HepG2 (cell line): Measurements from ENCODE around the gene MGMT. TPM values are rescaled to one million over a fixed set of nuclear protein-coding genes. Genes with fewer than 3 reads are reported as not detected.
A peak's percentile ranks its signal among the peaks of the same experiment; 100 is the strongest.

Experiments used
- ATAC-seq: fragments of 200-7000 bp; cut with Tn5 transposase; 3 replicates; pipeline ENCODE4 v1.9.1; 2020; ENCODE audit warnings: mild to moderate bottlenecking, moderate library complexity
- BruUV-seq: library from RNA; stranded (reverse); fragments of 400-500 nt; replicated peaks from 2 replicates; lab custom pipeline; 2021; lab: Mats Ljungman, UMichigan
- CTCF ChIA-PET: fragments of 300-600 bp; formaldehyde crosslinking; extraction: SDS; loops from one replicate; lab custom pipeline; 2021; ENCODE audit warnings: low total read pairs, inconsistent platforms, low intra/inter-chr PET ratio; lab: Yijun Ruan, JAX
- POLR2A ChIA-PET: fragments of 350-600 bp; sonication (Branson Sonifier 250); formaldehyde crosslinking; loops from one replicate; lab custom pipeline; 2020; ENCODE audit warnings: antibody characterized with exemption, inconsistent platforms; lab: Yijun Ruan, JAX
- DNase-seq: peaks from one replicate; pipeline ENCODE4 v3.0.0-alpha.2; 2015; ENCODE audit warnings: low spot score
- FAIRE-seq: peaks from 3 replicates; lab custom pipeline; 2011; peaks lifted over from hg19 to GRCh38; lab: Jason Lieb, UNC
- H2AFZ ChIP-seq: one replicate; pipeline ENCODE4 v1.6.1; 2011; ENCODE audit warnings: low read length, inconsistent platforms
- H3K27ac ChIP-seq: fragments of 300-600 bp; 3 replicates; pipeline ENCODE4 v1.8.0; 2011; ENCODE audit warnings: mixed run types, mild to moderate bottlenecking, mixed read lengths, low read length, inconsistent platforms; ENCODE audit not compliant: insufficient read depth; ENCODE audit errors: extremely low read length
- H3K27me3 ChIP-seq, 2 experiments: fragments of 200-600 bp in 1 of 2; 2 replicates in 1 of 2; 3 replicates in 1 of 2; pipeline versions ENCODE4 v1.6.0 to v1.8.0; 2011; ENCODE audit warnings: low read length in 2 of 2, mild to moderate bottlenecking in 2 of 2, moderate library complexity in 2 of 2, inconsistent platforms in 1 of 2; ENCODE audit not compliant: insufficient read depth in 2 of 2, control insufficient read depth in 1 of 2
- H3K36me3 ChIP-seq, 2 experiments: fragments of 200-600 bp in 1 of 2; replicated peaks in 1 of 2; 2 replicates in 1 of 2; 3 replicates in 1 of 2; pipeline versions ENCODE4 v1.5.1 to v1.8.0; 2011; ENCODE audit warnings: low read length in 2 of 2, inconsistent platforms in 1 of 2; ENCODE audit not compliant: insufficient read depth in 2 of 2, control insufficient read depth in 1 of 2
- H3K4me1 ChIP-seq: 2 replicates; pipeline ENCODE4 v1.5.1; 2012; ENCODE audit warnings: low read length, inconsistent platforms; ENCODE audit not compliant: insufficient read depth
- H3K4me2 ChIP-seq: 2 replicates; pipeline ENCODE4 v1.6.0; 2011; ENCODE audit warnings: low read depth, low read length, inconsistent platforms
- H3K4me3 ChIP-seq, 3 experiments: fragments of 200-600 bp in 1 of 3; sonication (generic), shearing (Covaris generic) in 1 of 3; replicated peaks in 1 of 3; 2 replicates each; pipeline ENCODE4 v1.5.1; 2011 to 2016; ENCODE audit warnings: low read length in 3 of 3, inconsistent platforms in 2 of 3, low read depth in 2 of 3, mild to moderate bottlenecking in 2 of 3, control low read depth in 1 of 3, mixed read lengths in 1 of 3; ENCODE audit not compliant: insufficient read depth in 1 of 3
- H3K79me2 ChIP-seq: one replicate; pipeline ENCODE4 v1.6.1; 2011; ENCODE audit warnings: low read length, inconsistent platforms; ENCODE audit not compliant: insufficient read depth
- H3K9ac ChIP-seq: 2 replicates; pipeline ENCODE4 v1.6.0; 2011; ENCODE audit warnings: mild to moderate bottlenecking, low read depth, low read length, inconsistent platforms; ENCODE audit not compliant: insufficient read depth
- H3K9me3 ChIP-seq: 2 replicates; pipeline ENCODE4 v1.5.1; 2012; ENCODE audit warnings: mild to moderate bottlenecking, low read length
- H4K20me1 ChIP-seq: 2 replicates; pipeline ENCODE4 v1.6.0; 2011; ENCODE audit warnings: inconsistent platforms, mild to moderate bottlenecking, low read length, moderate library complexity; ENCODE audit not compliant: insufficient read depth
- FOXA1 ChIP-seq, 2 experiments: fragments of 450-650 bp in 1 of 2; sonication (generic) in 1 of 2; formaldehyde crosslinking in 1 of 2; IDR thresholded peaks; 2 replicates each; pipeline versions ENCODE4 v1.4.0 to v1.6.1; 2016 to 2020; ENCODE audit warnings: missing genetic modification reagents in 1 of 2
- PATZ1 ChIP-seq: sonication (generic); formaldehyde crosslinking; IDR thresholded peaks from 2 replicates; pipeline ENCODE4 v1.4.0; 2020; ENCODE audit warnings: missing genetic modification reagents
- TAF15 ChIP-seq: fragments of 200-400 bp; formaldehyde crosslinking; IDR thresholded peaks from one replicate; pipeline ENCODE4 v1.6.1; 2018; ENCODE audit warnings: mild to moderate bottlenecking, low read depth, low read length; ENCODE audit not compliant: poor library complexity, severe bottlenecking
- TGIF2 ChIP-seq: IDR thresholded peaks from 2 replicates; pipeline ENCODE4 v1.6.1; 2016; ENCODE audit warnings: control low read depth, missing compliant biosample characterization
- USF2 ChIP-seq, 2 experiments: sonication (generic) in 1 of 2; formaldehyde crosslinking in 1 of 2; IDR thresholded peaks; 2 replicates each; pipeline versions ENCODE4 v1.5.1 to v1.6.1; 2011 to 2020; ENCODE audit warnings: borderline replicate concordance in 1 of 2, low read depth in 1 of 2, low read length in 1 of 2, mild to moderate bottlenecking in 1 of 2, missing genetic modification reagents in 1 of 2, moderate library complexity in 1 of 2
- ZNF205 ChIP-seq: IDR thresholded peaks from 2 replicates; pipeline ENCODE4 v1.6.1; 2018; ENCODE audit warnings: missing biosample characterization, missing genetic modification reagents
- ZNF547 ChIP-seq: sonication (generic); formaldehyde crosslinking; IDR thresholded peaks from 2 replicates; pipeline ENCODE4 v1.5.1; 2020; ENCODE audit warnings: mild to moderate bottlenecking, missing genetic modification reagents
- WGBS: methylation state at CpG from one replicate; pipeline ENCODE4 v1.1.6; 2017; ENCODE audit warnings: low lambda C conversion rate; 5-methylcytosine and 5-hydroxymethylcytosine counted together
- in situ Hi-C: cut with HindIII; loops from 2 replicates; pipeline ENCODE4 v1.10.0; 2017; ENCODE audit warnings: low pct_unique_long_range_greater_than_20kb; ENCODE audit not compliant: extremely low pct_ligation_motif_present
- intact Hi-C: fragments of 100-400 bp; cut with micrococcal nuclease; formaldehyde crosslinking; loops from one replicate; pipeline ENCODE4 v1.10.0; 2022; ENCODE audit not compliant: unreplicated experiment
- polyA plus RNA-seq, 8 experiments: library from polyadenylated mRNA; depleted of rRNA in 3 of 8; stranded (reverse) in 7 of 8; unstranded in 1 of 8; fragments of >200 nt; fragmentation: Illumina TruSeq in 4 of 8; extraction: Trizol in 4 of 8; gene quantifications; 2 replicates each; pipeline versions ENCODE4 v1.2.1 to v1.2.3, GENCODE V29; 2011 to 2016; ENCODE audit warnings: low read depth in 4 of 8, missing spikeins in 1 of 8, mixed read lengths in 1 of 8; ENCODE audit not compliant: insufficient read depth in 1 of 8
- total RNA-seq, 5 experiments: library from RNA; depleted of rRNA; stranded (reverse); fragments of >200 nt; fragmentation: Illumina TruSeq; extraction: Trizol; gene quantifications; 2 replicates each; pipeline ENCODE4 v1.2.3, GENCODE V29; 2016; ENCODE audit warnings: low read depth in 1 of 5

The MGMT gene
- total and polyA plus RNA-seq, 2 of the 13 experiments (the other 11 are each of a cell fraction or from before 2014, with no cell fraction given), result 12.0 to 19.5 TPM

GRCh38 chr10:129520440-129521080 lies 53.5 kb downstream of the MGMT start (continued):
- no peak for TF ChIP-seq ZNF547 (CRISPR knock-in tag)
- TF ChIP-seq TGIF2 (CRISPR knock-in tag), result no peak

- ATAC-seq (peak; percentile 18; the same call in 2 of the 3 replicates), FAIRE-seq (no peak), DNase-seq (no peak)
- Histone ChIP-seq H3K4me2 (peak overlapping the region; percentile 34), H3K4me3 (no peak overlapping the region), H3K27me3 (no peaks in the 10 kb centered on the region), H3K4me1 (peaks cover 22% of the 10 kb centered on the region), H3K79me2 (no peaks in the 10 kb centered on the region), H3K27ac (no peak overlapping the region), H3K36me3 (no peaks in the 10 kb centered on the region), H3K9me3 (peaks cover 22% of the 10 kb centered on the region; the same call in 1 of the 2 replicates), H4K20me1 (no peaks in the 10 kb centered on the region), H3K9ac (0 out of 2 replicates have a peak overlapping the region, but pooled peaks have one; percentile 2), H2AFZ (no peak overlapping the region)
- POLR2A ChIA-PET, result no interaction called here
- intact Hi-C loops, result no loop called here
- no TSS peak for BruUV-seq
- 81% methylated on average over 4 of the region's 22 CpGs for WGBS
- CTCF ChIA-PET, result no interaction called here
- in situ Hi-C loops, result no loop called here
- TF ChIP-seq ZNF205 (CRISPR knock-in tag), result no peak
Observed at GRCh38 chr10:129521161-129522025, 54.4 kb downstream of the MGMT start.

- no peak for FAIRE-seq
- POLR2A ChIA-PET, result no interaction called here
- no TSS peak for BruUV-seq
Observed at GRCh38 chr10:129522041-129522585, 55.1 kb downstream of the MGMT start.

More at GRCh38 chr10:129522041-129522585, 55.1 kb downstream of the MGMT start:
- Histone ChIP-seq H3K4me2 (peak overlapping the region; percentile 34), H3K27ac (peak overlapping the region; percentile 32), H2AFZ (no peak overlapping the region), H3K27me3 (no peaks in the 10 kb centered on the region), H3K9ac (0 out of 2 replicates have a peak overlapping the region, but pooled peaks have one; percentile 2), H3K36me3 (no peaks in the 10 kb centered on the region), H3K9me3 (peaks cover 22% of the 10 kb centered on the region; the same call in 1 of the 2 replicates), H3K79me2 (no peaks in the 10 kb centered on the region), H3K4me3 (no peak overlapping the region), H4K20me1 (no peaks in the 10 kb centered on the region), H3K4me1 (peaks cover 22% of the 10 kb centered on the region)
- 33% methylated on average over 7 of the region's 7 CpGs for WGBS
- no peak for DNase-seq
- in situ Hi-C loops (no loop called here), intact Hi-C loops (no loop called here)
- TF ChIP-seq FOXA1 (IDR thresholded peaks at IDR 0.05) (no peak), FOXA1 (CRISPR knock-in tag; IDR thresholded peaks at IDR 0.05) (peak; percentile 27; the same call in 1 of the 2 replicates), TAF15 (no peak), USF2 (IDR thresholded peaks at IDR 0.05; ENCODE audit: low read depth, low read length) (no peak), USF2 (CRISPR knock-in tag; IDR thresholded peaks at IDR 0.05; ENCODE audit: borderline replicate concordance) (peak; percentile 60; the same call in 1 of the 2 replicates), PATZ1 (CRISPR knock-in tag) (peak; percentile 50; the same call in 1 of the 2 replicates)
- ATAC-seq, result peak; percentile 25
- CTCF ChIA-PET, result no interaction called here
